HepG2 (cell line): ENCODE results near the gene ATP2C2. TPM values are rescaled to one million over a fixed set of nuclear protein-coding genes. Genes with fewer than 3 reads are reported as not detected.
A peak's percentile ranks its signal among the peaks of the same experiment; 100 is the strongest.

Experiments used
- DMAP1 ChIP-seq: IDR thresholded peaks from 2 replicates; pipeline ENCODE4 v1.6.1; 2016
- ETV5 ChIP-seq: IDR thresholded peaks from 2 replicates; pipeline ENCODE4 v1.6.1; 2018; ENCODE audit warnings: missing biosample characterization, missing genetic modification reagents, inconsistent platforms, borderline replicate concordance
- FOXK1 ChIP-seq: sonication (generic); formaldehyde crosslinking; IDR thresholded peaks from 2 replicates; pipeline ENCODE4 v1.4.0; 2020; ENCODE audit warnings: low read depth, missing genetic modification reagents, borderline replicate concordance
- ISL2 ChIP-seq: sonication (generic); formaldehyde crosslinking; IDR thresholded peaks from 2 replicates; pipeline ENCODE4 v1.5.0; 2020; ENCODE audit warnings: missing genetic modification reagents
- MED1 ChIP-seq: sonication (generic); formaldehyde crosslinking; IDR thresholded peaks from 2 replicates; pipeline ENCODE4 v1.4.0; 2020; ENCODE audit warnings: missing genetic modification reagents
- MED8 ChIP-seq: sonication (generic); formaldehyde crosslinking; IDR thresholded peaks from 2 replicates; pipeline ENCODE4 v1.8.1; 2023; ENCODE audit warnings: mild to moderate bottlenecking, missing genetic modification reagents; ENCODE audit not compliant: insufficient replicate concordance
- MTA3 ChIP-seq: sonication (generic); formaldehyde crosslinking; IDR thresholded peaks from 2 replicates; pipeline ENCODE4 v1.4.0; 2020; ENCODE audit warnings: missing genetic modification reagents
- POLR2A ChIP-seq, 2 experiments: IDR thresholded peaks; 2 replicates each; pipeline ENCODE4 v1.6.1; 2011; ENCODE audit warnings: low read depth in 2 of 2, low read length in 2 of 2, mild to moderate bottlenecking in 1 of 2, moderate library complexity in 1 of 2; ENCODE audit not compliant: insufficient read depth in 1 of 2
- RXRB ChIP-seq: IDR thresholded peaks from 2 replicates; pipeline ENCODE4 v1.6.1; 2016; ENCODE audit warnings: borderline replicate concordance, missing genetic modification reagents, missing compliant biosample characterization
- SALL1 ChIP-seq: sonication (generic); formaldehyde crosslinking; IDR thresholded peaks from 2 replicates; pipeline ENCODE4 v1.8.0; 2022; ENCODE audit warnings: mild to moderate bottlenecking, missing genetic modification reagents
- SAP130 ChIP-seq: IDR thresholded peaks from 2 replicates; pipeline ENCODE4 v1.6.1; 2016; ENCODE audit warnings: low read depth
- SIN3A ChIP-seq: IDR thresholded peaks from 2 replicates; pipeline ENCODE4 v1.6.1; 2011; ENCODE audit warnings: low read depth, mild to moderate bottlenecking, control low read depth, low read length, borderline replicate concordance
- ZFY ChIP-seq: sonication (generic); formaldehyde crosslinking; IDR thresholded peaks from 2 replicates; pipeline ENCODE4 v1.4.0; 2020; ENCODE audit warnings: missing genetic modification reagents
- ZNF260 ChIP-seq: sonication (generic); formaldehyde crosslinking; IDR thresholded peaks from 2 replicates; pipeline ENCODE4 v1.4.0; 2020; ENCODE audit warnings: missing genetic modification reagents, low read depth, mild to moderate bottlenecking, borderline replicate concordance
- ZNF530 ChIP-seq: sonication (generic); formaldehyde crosslinking; IDR thresholded peaks from 2 replicates; pipeline ENCODE4 v1.5.0; 2020; ENCODE audit warnings: low read depth, mild to moderate bottlenecking, missing genetic modification reagents
- ZSCAN12 ChIP-seq: sonication (generic); formaldehyde crosslinking; IDR thresholded peaks from 2 replicates; pipeline ENCODE4 v1.9.0; 2021; ENCODE audit warnings: mild to moderate bottlenecking, missing genetic modification reagents
- polyA plus RNA-seq, 8 experiments: library from polyadenylated mRNA; depleted of rRNA in 3 of 8; stranded (reverse) in 7 of 8; unstranded in 1 of 8; fragments of >200 nt; fragmentation: Illumina TruSeq in 4 of 8; extraction: Trizol in 4 of 8; gene quantifications; 2 replicates each; pipeline versions ENCODE4 v1.2.1 to v1.2.3, GENCODE V29; 2011 to 2016; ENCODE audit warnings: low read depth in 4 of 8, missing spikeins in 1 of 8, mixed read lengths in 1 of 8; ENCODE audit not compliant: insufficient read depth in 1 of 8
- total RNA-seq, 5 experiments: library from RNA; depleted of rRNA; stranded (reverse); fragments of >200 nt; fragmentation: Illumina TruSeq; extraction: Trizol; gene quantifications; 2 replicates each; pipeline ENCODE4 v1.2.3, GENCODE V29; 2016; ENCODE audit warnings: low read depth in 1 of 5
- TF ChIP-seq, protein P1 (sequence below): IDR thresholded peaks from 2 replicates; pipeline ENCODE4 v1.6.1; 2016; ENCODE audit warnings: missing genetic modification reagents, missing compliant biosample characterization
- TF ChIP-seq, protein P2 (sequence below): sonication (generic); formaldehyde crosslinking; IDR thresholded peaks from 2 replicates; pipeline ENCODE4 v1.5.0; 2020; ENCODE audit warnings: missing genetic modification reagents
- TF ChIP-seq, protein P3 (sequence below): sonication (generic); formaldehyde crosslinking; IDR thresholded peaks from 2 replicates; pipeline ENCODE4 v1.4.0; 2020; ENCODE audit warnings: mild to moderate bottlenecking, missing genetic modification reagents
- TF ChIP-seq, protein P4 (sequence below): IDR thresholded peaks from 2 replicates; pipeline ENCODE4 v1.4.0; 2020; ENCODE audit warnings: mild to moderate bottlenecking, missing genetic modification reagents
- TF ChIP-seq, protein P5 (sequence below): sonication (generic); formaldehyde crosslinking; IDR thresholded peaks from 2 replicates; pipeline ENCODE4 v1.8.1; 2023; ENCODE audit warnings: mild to moderate bottlenecking, missing genetic modification reagents, borderline replicate concordance

ATP2C2 gene
- total and polyA plus RNA-seq, 2 of the 13 experiments (the other 11 are each of a cell fraction or from before 2014, with no cell fraction given) = 0.07 TPM; not detected in 1

DNA sequence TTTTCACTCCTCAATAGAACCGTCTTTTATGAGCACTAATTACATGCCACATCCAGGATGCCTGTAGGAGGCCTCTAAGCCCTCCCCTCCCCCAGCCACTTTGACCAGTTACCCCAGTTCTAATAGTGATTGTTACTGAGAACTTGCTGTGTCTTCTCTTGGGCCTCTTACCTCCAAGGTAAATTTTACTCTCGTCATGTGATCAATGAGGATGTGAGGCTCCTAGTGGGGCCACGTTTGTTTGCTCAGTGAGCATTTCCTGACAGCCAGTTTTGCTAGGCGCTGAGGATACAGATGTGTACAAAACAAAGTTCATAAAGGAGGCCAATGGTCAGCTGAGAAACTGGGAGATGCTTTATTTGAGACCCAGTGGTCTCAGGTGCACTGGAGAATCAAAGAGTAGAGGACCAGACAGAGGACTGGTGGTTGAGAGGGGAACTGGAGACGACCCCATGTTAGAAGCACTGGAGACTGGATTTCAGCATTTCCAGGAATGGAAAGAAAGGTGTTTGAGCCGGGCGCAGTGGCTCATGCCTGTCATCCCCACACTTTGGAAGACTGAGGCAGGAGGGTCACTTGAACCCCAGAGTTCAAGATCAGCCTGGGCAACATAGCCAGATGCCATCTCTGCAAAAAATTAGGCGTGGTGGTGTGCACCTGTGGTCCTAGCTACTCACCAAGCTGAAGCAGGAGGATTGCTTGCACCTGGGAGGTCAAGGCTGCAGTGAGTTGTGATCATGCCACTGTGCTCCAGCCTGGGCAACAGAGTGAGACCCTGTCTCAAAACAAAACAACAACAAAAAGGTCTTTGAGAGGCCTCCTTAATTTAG is 2.6 kb downstream of the ATP2C2 start (continued):
- TF ChIP-seq MTA3 (CRISPR knock-in tag) (no peak), FOXK1 (CRISPR knock-in tag) (peak; percentile 33; the same call in 1 of the 2 replicates), SIN3A (no peak), ZNF260 (CRISPR knock-in tag) (no peak), POLR2A (IDR thresholded peaks at IDR 0.05; ENCODE audit: insufficient read depth in 1 of 2, low read depth in 2 of 2, low read length in 2 of 2) (no peak), SALL1 (CRISPR knock-in tag) (0 out of 2 replicates have a peak, but pooled peaks have one; percentile 16), ZSCAN12 (CRISPR knock-in tag) (no peak), MED8 (CRISPR knock-in tag) (no peak), ZFY (no peak), ISL2 (CRISPR knock-in tag) (no peak), DMAP1 (CRISPR knock-in tag) (no peak), ETV5 (CRISPR knock-in tag) (peak; percentile 40; the same call in 1 of the 2 replicates), RXRB (CRISPR knock-in tag) (peak; percentile 24; the same call in 1 of the 2 replicates), SAP130 (CRISPR knock-in tag) (no peak), ZNF530 (CRISPR knock-in tag) (no peak), MED1 (CRISPR knock-in tag) (0 out of 2 replicates have a peak, but pooled peaks have one; percentile 16)
- TF ChIP-seq, protein P1, sequence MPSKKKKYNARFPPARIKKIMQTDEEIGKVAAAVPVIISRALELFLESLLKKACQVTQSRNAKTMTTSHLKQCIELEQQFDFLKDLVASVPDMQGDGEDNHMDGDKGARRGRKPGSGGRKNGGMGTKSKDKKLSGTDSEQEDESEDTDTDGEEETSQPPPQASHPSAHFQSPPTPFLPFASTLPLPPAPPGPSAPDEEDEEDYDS (CRISPR knock-in tag) = no peak
- TF ChIP-seq, protein P2, sequence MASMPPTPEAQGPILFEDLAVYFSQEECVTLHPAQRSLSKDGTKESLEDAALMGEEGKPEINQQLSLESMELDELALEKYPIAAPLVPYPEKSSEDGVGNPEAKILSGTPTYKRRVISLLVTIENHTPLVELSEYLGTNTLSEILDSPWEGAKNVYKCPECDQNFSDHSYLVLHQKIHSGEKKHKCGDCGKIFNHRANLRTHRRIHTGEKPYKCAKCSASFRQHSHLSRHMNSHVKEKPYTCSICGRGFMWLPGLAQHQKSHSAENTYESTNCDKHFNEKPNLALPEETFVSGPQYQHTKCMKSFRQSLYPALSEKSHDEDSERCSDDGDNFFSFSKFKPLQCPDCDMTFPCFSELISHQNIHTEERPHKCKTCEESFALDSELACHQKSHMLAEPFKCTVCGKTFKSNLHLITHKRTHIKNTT (CRISPR knock-in tag) = no peak
- TF ChIP-seq, protein P3, sequence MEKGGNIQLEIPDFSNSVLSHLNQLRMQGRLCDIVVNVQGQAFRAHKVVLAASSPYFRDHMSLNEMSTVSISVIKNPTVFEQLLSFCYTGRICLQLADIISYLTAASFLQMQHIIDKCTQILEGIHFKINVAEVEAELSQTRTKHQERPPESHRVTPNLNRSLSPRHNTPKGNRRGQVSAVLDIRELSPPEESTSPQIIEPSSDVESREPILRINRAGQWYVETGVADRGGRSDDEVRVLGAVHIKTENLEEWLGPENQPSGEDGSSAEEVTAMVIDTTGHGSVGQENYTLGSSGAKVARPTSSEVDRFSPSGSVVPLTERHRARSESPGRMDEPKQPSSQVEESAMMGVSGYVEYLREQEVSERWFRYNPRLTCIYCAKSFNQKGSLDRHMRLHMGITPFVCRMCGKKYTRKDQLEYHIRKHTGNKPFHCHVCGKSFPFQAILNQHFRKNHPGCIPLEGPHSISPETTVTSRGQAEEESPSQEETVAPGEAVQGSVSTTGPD (CRISPR knock-in tag) = no peak
- TF ChIP-seq, protein P4, sequence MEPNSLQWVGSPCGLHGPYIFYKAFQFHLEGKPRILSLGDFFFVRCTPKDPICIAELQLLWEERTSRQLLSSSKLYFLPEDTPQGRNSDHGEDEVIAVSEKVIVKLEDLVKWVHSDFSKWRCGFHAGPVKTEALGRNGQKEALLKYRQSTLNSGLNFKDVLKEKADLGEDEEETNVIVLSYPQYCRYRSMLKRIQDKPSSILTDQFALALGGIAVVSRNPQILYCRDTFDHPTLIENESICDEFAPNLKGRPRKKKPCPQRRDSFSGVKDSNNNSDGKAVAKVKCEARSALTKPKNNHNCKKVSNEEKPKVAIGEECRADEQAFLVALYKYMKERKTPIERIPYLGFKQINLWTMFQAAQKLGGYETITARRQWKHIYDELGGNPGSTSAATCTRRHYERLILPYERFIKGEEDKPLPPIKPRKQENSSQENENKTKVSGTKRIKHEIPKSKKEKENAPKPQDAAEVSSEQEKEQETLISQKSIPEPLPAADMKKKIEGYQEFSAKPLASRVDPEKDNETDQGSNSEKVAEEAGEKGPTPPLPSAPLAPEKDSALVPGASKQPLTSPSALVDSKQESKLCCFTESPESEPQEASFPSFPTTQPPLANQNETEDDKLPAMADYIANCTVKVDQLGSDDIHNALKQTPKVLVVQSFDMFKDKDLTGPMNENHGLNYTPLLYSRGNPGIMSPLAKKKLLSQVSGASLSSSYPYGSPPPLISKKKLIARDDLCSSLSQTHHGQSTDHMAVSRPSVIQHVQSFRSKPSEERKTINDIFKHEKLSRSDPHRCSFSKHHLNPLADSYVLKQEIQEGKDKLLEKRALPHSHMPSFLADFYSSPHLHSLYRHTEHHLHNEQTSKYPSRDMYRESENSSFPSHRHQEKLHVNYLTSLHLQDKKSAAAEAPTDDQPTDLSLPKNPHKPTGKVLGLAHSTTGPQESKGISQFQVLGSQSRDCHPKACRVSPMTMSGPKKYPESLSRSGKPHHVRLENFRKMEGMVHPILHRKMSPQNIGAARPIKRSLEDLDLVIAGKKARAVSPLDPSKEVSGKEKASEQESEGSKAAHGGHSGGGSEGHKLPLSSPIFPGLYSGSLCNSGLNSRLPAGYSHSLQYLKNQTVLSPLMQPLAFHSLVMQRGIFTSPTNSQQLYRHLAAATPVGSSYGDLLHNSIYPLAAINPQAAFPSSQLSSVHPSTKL = peak; percentile 62; the same call in 1 of the 2 replicates
- TF ChIP-seq, protein P5, sequence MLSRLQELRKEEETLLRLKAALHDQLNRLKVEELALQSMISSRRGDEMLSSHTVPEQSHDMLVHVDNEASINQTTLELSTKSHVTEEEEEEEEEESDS (CRISPR knock-in tag) = no peak
